GM12878 (cell line): Measurements from ENCODE around the gene MAGEA2. TPM values are rescaled to one million over a fixed set of nuclear protein-coding genes. Genes with fewer than 3 reads are reported as not detected.

Source experiments
- polyA plus RNA-seq, 11 experiments: library from polyadenylated mRNA; depleted of rRNA in 4 of 11; unstranded in 6 of 11; stranded (reverse) in 5 of 11; fragments of >200 nt; fragmentation: Nextera tagmentation in 4 of 11; fragmentation: Illumina TruSeq in 1 of 11; extraction: Ambion mirVana in 4 of 11; extraction: Trizol in 1 of 11; gene quantifications; 1 replicate in 1 of 11; 2 replicates in 10 of 11; pipeline versions ENCODE4 v1.2.1 to v1.2.3, GENCODE V29; 2011 to 2016; ENCODE audit warnings: inconsistent platforms in 2 of 11, missing spikeins in 2 of 11, low read depth in 1 of 11
- total RNA-seq, 4 experiments: library from RNA; depleted of rRNA in 3 of 4; stranded (reverse); fragments of >200 nt in 3 of 4; fragmentation: Illumina TruSeq in 1 of 4; extraction: Trizol in 1 of 4; gene quantifications; 2 replicates each; pipeline versions ENCODE4 v1.2.1 to v1.2.3, GENCODE V29; 2013 to 2021

The MAGEA2 gene
- total and polyA plus RNA-seq, 10 of the 15 experiments (the other 5 are each of a cell fraction or from before 2014, with no cell fraction given): 0.04 to 0.13 TPM; not detected in 8

Other genes with a start within 250 kb of the MAGEA2 start
Only the 7 nearest of the 12 such genes appear.
- not detected in 2 replicates for gene MAGEA3, start 55.0 kb downstream of the MAGEA2 start, total RNA-seq (2014; rRNA removed)
- gene MAGEA3, start 55.0 kb downstream of the MAGEA2 start, total RNA-seq (2014; rRNA removed; fragmentation: Illumina TruSeq; extraction: Trizol): not detected in 2 replicates
- gene MAGEA3, start 55.0 kb downstream of the MAGEA2 start, total RNA-seq (2021): not detected in 2 replicates
- gene MAGEA3, start 55.0 kb downstream of the MAGEA2 start, polyA plus RNA-seq (2011; rRNA removed): 1.4 TPM in 2 replicates
- not detected in 2 replicates for gene MAGEA3, start 55.0 kb downstream of the MAGEA2 start, polyA plus RNA-seq (2014; fragmentation: Illumina TruSeq; extraction: Trizol)
- not detected for gene MAGEA3, start 55.0 kb downstream of the MAGEA2 start, polyA plus RNA-seq (2014; fragmentation: Nextera tagmentation; extraction: Ambion mirVana)
- not detected in 2 replicates for gene MAGEA3, start 55.0 kb downstream of the MAGEA2 start, polyA plus RNA-seq (2014; rRNA removed)
- not detected for gene MAGEA3, start 55.0 kb downstream of the MAGEA2 start, polyA plus RNA-seq (2016; fragmentation: Nextera tagmentation; extraction: Ambion mirVana)
- 0.22 and 0.34 TPM in 2 replicates for gene CSAG2, start 44.6 kb downstream of the MAGEA2 start, total RNA-seq (2014; rRNA removed)
- not detected in 2 replicates for gene CSAG2, start 44.6 kb downstream of the MAGEA2 start, total RNA-seq (2014; rRNA removed; fragmentation: Illumina TruSeq; extraction: Trizol)
- not detected in 2 replicates for gene CSAG2, start 44.6 kb downstream of the MAGEA2 start, total RNA-seq (2021)
- gene CSAG2, start 44.6 kb downstream of the MAGEA2 start, polyA plus RNA-seq (2011; rRNA removed): 0.83 TPM in 1 of 2 replicates, not detected in the other
- gene CSAG2, start 44.6 kb downstream of the MAGEA2 start, polyA plus RNA-seq (2014; fragmentation: Illumina TruSeq; extraction: Trizol): 0.46 TPM in 1 of 2 replicates, not detected in the other
- under 1 TPM; 0.48 to 0.58 TPM for gene CSAG2, start 44.6 kb downstream of the MAGEA2 start, polyA plus RNA-seq (2014; fragmentation: Nextera tagmentation; extraction: Ambion mirVana)
- 0.14 TPM in 1 of 2 replicates, not detected in the other for gene CSAG2, start 44.6 kb downstream of the MAGEA2 start, polyA plus RNA-seq (2014; rRNA removed)
- under 1 TPM in 1 of 2 experiments, not detected in 1; 0.40 TPM for gene CSAG2, start 44.6 kb downstream of the MAGEA2 start, polyA plus RNA-seq (2016; fragmentation: Nextera tagmentation; extraction: Ambion mirVana)
- not detected in 2 replicates for gene MAGEA2B, start 39.2 kb downstream of the MAGEA2 start, total RNA-seq (2014; rRNA removed)
- not detected in 2 replicates for gene MAGEA2B, start 39.2 kb downstream of the MAGEA2 start, total RNA-seq (2014; rRNA removed; fragmentation: Illumina TruSeq; extraction: Trizol)
- gene MAGEA2B, start 39.2 kb downstream of the MAGEA2 start, total RNA-seq (2021): not detected in 2 replicates
- not detected in 2 replicates for gene MAGEA2B, start 39.2 kb downstream of the MAGEA2 start, polyA plus RNA-seq (2011; rRNA removed)
- gene MAGEA2B, start 39.2 kb downstream of the MAGEA2 start, polyA plus RNA-seq (2014; fragmentation: Illumina TruSeq; extraction: Trizol): not detected in 2 replicates
- not detected for gene MAGEA2B, start 39.2 kb downstream of the MAGEA2 start, polyA plus RNA-seq (2014; fragmentation: Nextera tagmentation; extraction: Ambion mirVana)
- gene MAGEA2B, start 39.2 kb downstream of the MAGEA2 start, polyA plus RNA-seq (2014; rRNA removed): not detected in 2 replicates
- gene MAGEA2B, start 39.2 kb downstream of the MAGEA2 start, polyA plus RNA-seq (2016; fragmentation: Nextera tagmentation; extraction: Ambion mirVana): not detected
- not detected in 2 replicates for gene CSAG1, start 20.1 kb downstream of the MAGEA2 start, total RNA-seq (2014; rRNA removed)
- not detected in 2 replicates for gene CSAG1, start 20.1 kb downstream of the MAGEA2 start, total RNA-seq (2014; rRNA removed; fragmentation: Illumina TruSeq; extraction: Trizol)
- not detected in 2 replicates for gene CSAG1, start 20.1 kb downstream of the MAGEA2 start, total RNA-seq (2021)
- 1.3 and 1.6 TPM in 2 replicates for gene CSAG1, start 20.1 kb downstream of the MAGEA2 start, polyA plus RNA-seq (2011; rRNA removed)
- gene CSAG1, start 20.1 kb downstream of the MAGEA2 start, polyA plus RNA-seq (2014; fragmentation: Illumina TruSeq; extraction: Trizol): not detected in 2 replicates
- not detected for gene CSAG1, start 20.1 kb downstream of the MAGEA2 start, polyA plus RNA-seq (2014; fragmentation: Nextera tagmentation; extraction: Ambion mirVana)
- gene CSAG1, start 20.1 kb downstream of the MAGEA2 start, polyA plus RNA-seq (2014; rRNA removed): not detected in 2 replicates
- not detected for gene CSAG1, start 20.1 kb downstream of the MAGEA2 start, polyA plus RNA-seq (2016; fragmentation: Nextera tagmentation; extraction: Ambion mirVana)
- gene MAGEA12, start 20.1 kb downstream of the MAGEA2 start, total RNA-seq (2014; rRNA removed): not detected in 2 replicates
- not detected in 2 replicates for gene MAGEA12, start 20.1 kb downstream of the MAGEA2 start, total RNA-seq (2014; rRNA removed; fragmentation: Illumina TruSeq; extraction: Trizol)
- not detected in 2 replicates for gene MAGEA12, start 20.1 kb downstream of the MAGEA2 start, total RNA-seq (2021)
- gene MAGEA12, start 20.1 kb downstream of the MAGEA2 start, polyA plus RNA-seq (2011; rRNA removed): 0.73 and 1.3 TPM in 2 replicates
- not detected in 2 replicates for gene MAGEA12, start 20.1 kb downstream of the MAGEA2 start, polyA plus RNA-seq (2014; fragmentation: Illumina TruSeq; extraction: Trizol)
- gene MAGEA12, start 20.1 kb downstream of the MAGEA2 start, polyA plus RNA-seq (2014; fragmentation: Nextera tagmentation; extraction: Ambion mirVana): not detected
- gene MAGEA12, start 20.1 kb downstream of the MAGEA2 start, polyA plus RNA-seq (2014; rRNA removed): not detected in 2 replicates
- not detected for gene MAGEA12, start 20.1 kb downstream of the MAGEA2 start, polyA plus RNA-seq (2016; fragmentation: Nextera tagmentation; extraction: Ambion mirVana)
- gene CSAG3, start 5.4 kb upstream of the MAGEA2 start, total RNA-seq (2014; rRNA removed): 0.34 TPM in 1 of 2 replicates, not detected in the other
- gene CSAG3, start 5.4 kb upstream of the MAGEA2 start, total RNA-seq (2014; rRNA removed; fragmentation: Illumina TruSeq; extraction: Trizol): 0.23 TPM in 1 of 2 replicates, not detected in the other
- gene CSAG3, start 5.4 kb upstream of the MAGEA2 start, total RNA-seq (2021): not detected in 2 replicates
- gene CSAG3, start 5.4 kb upstream of the MAGEA2 start, polyA plus RNA-seq (2011; rRNA removed): 1.2 and 1.9 TPM in 2 replicates
- 1.2 TPM in 1 of 2 replicates, not detected in the other for gene CSAG3, start 5.4 kb upstream of the MAGEA2 start, polyA plus RNA-seq (2014; fragmentation: Illumina TruSeq; extraction: Trizol)
- under 1 TPM; 0.33 to 0.68 TPM for gene CSAG3, start 5.4 kb upstream of the MAGEA2 start, polyA plus RNA-seq (2014; fragmentation: Nextera tagmentation; extraction: Ambion mirVana)
- 0.14 and 0.67 TPM in 2 replicates for gene CSAG3, start 5.4 kb upstream of the MAGEA2 start, polyA plus RNA-seq (2014; rRNA removed)
- under 1 TPM; 0.40 to 0.96 TPM for gene CSAG3, start 5.4 kb upstream of the MAGEA2 start, polyA plus RNA-seq (2016; fragmentation: Nextera tagmentation; extraction: Ambion mirVana)
- gene MAGEA6, start 15.8 kb upstream of the MAGEA2 start, total RNA-seq (2014; rRNA removed): not detected in 2 replicates
- gene MAGEA6, start 15.8 kb upstream of the MAGEA2 start, total RNA-seq (2014; rRNA removed; fragmentation: Illumina TruSeq; extraction: Trizol): not detected in 2 replicates
- gene MAGEA6, start 15.8 kb upstream of the MAGEA2 start, total RNA-seq (2021): 0.16 TPM in 1 of 2 replicates, not detected in the other
- gene MAGEA6, start 15.8 kb upstream of the MAGEA2 start, polyA plus RNA-seq (2011; rRNA removed): 1.9 and 2.7 TPM in 2 replicates
- not detected in 2 replicates for gene MAGEA6, start 15.8 kb upstream of the MAGEA2 start, polyA plus RNA-seq (2014; fragmentation: Illumina TruSeq; extraction: Trizol)
- gene MAGEA6, start 15.8 kb upstream of the MAGEA2 start, polyA plus RNA-seq (2014; fragmentation: Nextera tagmentation; extraction: Ambion mirVana): not detected
- 0.04 and 0.38 TPM in 2 replicates for gene MAGEA6, start 15.8 kb upstream of the MAGEA2 start, polyA plus RNA-seq (2014; rRNA removed)
- not detected for gene MAGEA6, start 15.8 kb upstream of the MAGEA2 start, polyA plus RNA-seq (2016; fragmentation: Nextera tagmentation; extraction: Ambion mirVana)